ENCODE measurements around the gene IGFL4.

Gene IGFL4

GRCh38 chr19:46063201-46063600, 22.4 kb upstream of the IGFL4 start:
- no peak for DNase-seq (ENCODE audit: low read depth)

- no peak for DNase-seq (ENCODE audit: low read depth)
Measured at GRCh38 chr19:46060012-46060411, 19.2 kb upstream of the IGFL4 start.

- no peak for DNase-seq (ENCODE audit: low read depth)
Measured at GRCh38 chr19:46058778-46059177, 18.0 kb upstream of the IGFL4 start.

GRCh38 chr19:46056536-46056935, 15.7 kb upstream of the IGFL4 start:
- no peak for DNase-seq (ENCODE audit: low read depth)

GRCh38 chr19:46052896-46053295, 12.1 kb upstream of the IGFL4 start:
- no peak for DNase-seq (ENCODE audit: low read depth)

- no peak for DNase-seq (ENCODE audit: low read depth)
Measured at GRCh38 chr19:46049597-46049996, 8.8 kb upstream of the IGFL4 start.

- DNase-seq (ENCODE audit: low read depth) = no peak
Measured at GRCh38 chr19:46043519-46043918, 2.7 kb upstream of the IGFL4 start.

- DNase-seq (ENCODE audit: low read depth) = no peak
Measured at GRCh38 chr19:46042252-46042883, 1.6 kb upstream of the IGFL4 start.

- no peak for DNase-seq (ENCODE audit: low read depth)
Measured at GRCh38 chr19:46040125-46040524, 677 bp downstream of the IGFL4 start.

- DNase-seq (ENCODE audit: low read depth) = no peak
Measured at GRCh38 chr19:46036744-46037128, 4.1 kb downstream of the IGFL4 start.

- DNase-seq (ENCODE audit: low read depth) = no peak
Measured at GRCh38 chr19:46035986-46036743, 4.6 kb downstream of the IGFL4 start.

- no peak for DNase-seq (ENCODE audit: low read depth)
Measured at GRCh38 chr19:46035546-46035945, 5.3 kb downstream of the IGFL4 start.

GRCh38 chr19:46033401-46033800, 7.4 kb downstream of the IGFL4 start:
- DNase-seq (ENCODE audit: low read depth) = no peak

- DNase-seq (ENCODE audit: low read depth) = no peak
Measured at GRCh38 chr19:46032597-46033025, 8.2 kb downstream of the IGFL4 start.

GRCh38 chr19:46031781-46032596, 8.8 kb downstream of the IGFL4 start:
- DNase-seq (ENCODE audit: low read depth) = no peak

- DNase-seq (ENCODE audit: low read depth) = no peak
Measured at GRCh38 chr19:46030812-46031550, 9.8 kb downstream of the IGFL4 start.

- no peak for DNase-seq (ENCODE audit: low read depth)
Measured at GRCh38 chr19:46025835-46026234, 15.0 kb downstream of the IGFL4 start.

- DNase-seq (ENCODE audit: low read depth) = no peak
Measured at GRCh38 chr19:46023311-46023779, 17.5 kb downstream of the IGFL4 start.

GRCh38 chr19:46022431-46023310, 18.1 kb downstream of the IGFL4 start, which contains the start of gene PGLYRP1:
PGLYRP1 (minus strand) TSS chr19:46023053; CDS start chr19:46023021, 32 bp downstream.
- no peak for DNase-seq (ENCODE audit: low read depth)

GRCh38 chr19:46022061-46022430, 18.8 kb downstream of the IGFL4 start:
- DNase-seq (ENCODE audit: low read depth) = no peak

GRCh38 chr19:46021531-46022041, 19.2 kb downstream of the IGFL4 start:
- no peak for DNase-seq (ENCODE audit: low read depth)
